ENCODE measurements around the gene ZNF177. TPM values are rescaled to one million over a fixed set of nuclear protein-coding genes. Genes with fewer than 3 reads are reported as not detected.

The ZNF177 gene
- total RNA-seq, 1 experiment from 2014 or later = 3.7 TPM

- no peak for DNase-seq (ENCODE audit: extremely low read depth, low read depth)
Observed at GRCh38 chr19:9413240-9413954, 50.6 kb downstream of the ZNF177 start.

GRCh38 chr19:9427941-9428340 lies 65.1 kb downstream of the ZNF177 start:
- no peak for DNase-seq (ENCODE audit: extremely low read depth, low read depth)

GRCh38 chr19:9430444-9430843 lies 67.6 kb downstream of the ZNF177 start:
- no peak for DNase-seq (ENCODE audit: extremely low read depth, low read depth)

- DNase-seq (ENCODE audit: extremely low read depth, low read depth) = no peak
Observed at GRCh38 chr19:9431475-9431874, 68.7 kb downstream of the ZNF177 start.

Other genes with a start within 250 kb of the ZNF177 start
- not detected in 2 replicates for gene OR7G1, start 247.2 kb upstream of the ZNF177 start, total RNA-seq (2014; rRNA removed; shearing (Covaris generic))
- not detected in 2 replicates for gene OR7G3, start 236.1 kb upstream of the ZNF177 start, total RNA-seq (2014; rRNA removed; shearing (Covaris generic))
- gene ZNF317, start 222.6 kb upstream of the ZNF177 start, total RNA-seq (2014; rRNA removed; shearing (Covaris generic)) = 18.8 and 21.6 TPM in 2 replicates
- gene OR7D2, start 184.0 kb upstream of the ZNF177 start, total RNA-seq (2014; rRNA removed; shearing (Covaris generic)) = 0.05 TPM in 1 of 2 replicates, not detected in the other
- gene OR7D4, start 143.4 kb upstream of the ZNF177 start, total RNA-seq (2014; rRNA removed; shearing (Covaris generic)) = not detected in 2 replicates
- gene OR7E24, start 112.1 kb upstream of the ZNF177 start, total RNA-seq (2014; rRNA removed; shearing (Covaris generic)) = not detected in 2 replicates
- 6.0 and 6.9 TPM in 2 replicates for gene ZNF699, start 53.2 kb upstream of the ZNF177 start, total RNA-seq (2014; rRNA removed; shearing (Covaris generic))
- gene ZNF559, start 38.8 kb upstream of the ZNF177 start, total RNA-seq (2014; rRNA removed; shearing (Covaris generic)) = 18.6 and 23.7 TPM in 2 replicates
- gene ZNF266, start 72.6 kb downstream of the ZNF177 start, total RNA-seq (2014; rRNA removed; shearing (Covaris generic)) = 8.1 and 9.1 TPM in 2 replicates
- gene ZNF560, start 135.6 kb downstream of the ZNF177 start, total RNA-seq (2014; rRNA removed; shearing (Covaris generic)) = not detected in 2 replicates
- 13.2 and 16.3 TPM in 2 replicates for gene ZNF426, start 175.6 kb downstream of the ZNF177 start, total RNA-seq (2014; rRNA removed; shearing (Covaris generic))
- gene ZNF121, start 221.5 kb downstream of the ZNF177 start, total RNA-seq (2014; rRNA removed; shearing (Covaris generic)) = 80.1 and 86.4 TPM in 2 replicates

Measured in NCI-H460 (cell line).